HG02642 (cell line): ENCODE data around the gene TNS2.
A peak's percentile ranks its signal among the peaks of the same experiment; 100 is the strongest.

Experiments used
- ATAC-seq: cut with Tn5 transposase; IDR thresholded peaks from one replicate; pipeline ENCODE4 v1.9.1; 2021; ENCODE audit warnings: mild to moderate bottlenecking; ENCODE audit not compliant: unreplicated experiment, poor library complexity

Gene TNS2

DNA sequence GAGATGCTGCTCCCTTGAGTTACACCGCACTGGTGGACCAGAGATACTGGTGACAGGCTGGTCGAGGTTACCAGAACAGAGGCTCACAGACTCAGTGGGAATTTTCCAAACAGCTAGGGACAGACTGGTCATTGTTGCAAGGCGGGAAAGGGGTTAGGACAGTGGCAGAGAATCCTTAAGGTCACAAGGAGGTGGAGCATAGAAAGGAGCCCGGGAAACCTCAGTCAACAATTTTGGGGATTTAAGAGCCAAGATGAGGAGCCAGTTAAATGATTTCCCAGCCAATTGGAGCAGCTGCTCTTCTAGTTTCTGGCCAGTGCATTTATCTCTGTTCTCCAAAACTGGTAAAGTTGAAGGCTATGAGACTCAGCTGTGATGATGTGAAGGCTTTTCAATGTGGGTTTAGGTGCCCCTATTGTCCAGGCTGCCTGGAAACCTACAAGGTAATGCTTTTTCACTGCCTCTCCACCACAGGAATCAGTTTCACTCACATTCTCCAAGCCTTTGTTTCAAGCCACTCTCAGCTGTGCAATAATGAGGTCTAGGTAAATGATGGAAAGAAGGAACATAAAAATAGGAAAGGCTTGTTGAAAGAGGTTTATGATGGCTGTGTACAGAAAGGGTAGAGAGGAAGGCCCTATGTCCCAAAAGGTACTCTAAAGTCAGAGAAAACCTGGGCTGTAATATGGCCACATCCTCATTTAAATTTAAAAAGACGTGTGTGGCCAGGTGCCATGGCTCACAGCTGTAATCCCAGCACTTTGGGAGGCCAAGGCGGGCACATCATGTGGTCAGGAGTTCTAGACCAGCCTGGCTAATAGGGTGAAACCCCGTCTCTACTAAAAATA lies 7.0 kb upstream of the TNS2 start:
- no peak for ATAC-seq

DNA sequence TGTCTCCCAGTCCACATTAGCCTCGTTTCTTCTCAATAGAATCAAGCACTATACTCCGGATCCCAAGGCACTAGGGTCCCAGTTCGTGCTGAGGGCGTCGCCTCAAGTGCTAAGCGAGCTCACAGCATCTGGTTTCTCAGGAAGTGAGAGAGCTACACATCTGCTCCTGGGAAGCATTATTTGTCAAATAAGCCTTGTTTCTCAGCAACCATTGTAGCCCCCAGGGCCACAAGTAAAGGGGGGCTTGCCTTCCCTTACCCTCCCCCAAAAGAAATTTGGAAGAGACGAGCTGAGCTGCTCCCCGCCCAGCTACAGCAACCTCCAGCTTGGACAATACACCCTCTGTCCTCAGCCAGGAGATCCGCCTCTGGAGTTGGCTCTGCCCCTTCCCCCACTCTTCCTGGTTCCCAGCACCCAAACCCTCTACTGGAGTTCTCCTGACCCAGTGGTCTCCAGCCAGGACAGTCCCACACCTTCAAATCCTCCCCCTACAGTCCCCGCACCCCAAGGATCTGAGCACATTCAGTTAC lies 5.7 kb upstream of the TNS2 start:
- ATAC-seq, result no peak

DNA sequence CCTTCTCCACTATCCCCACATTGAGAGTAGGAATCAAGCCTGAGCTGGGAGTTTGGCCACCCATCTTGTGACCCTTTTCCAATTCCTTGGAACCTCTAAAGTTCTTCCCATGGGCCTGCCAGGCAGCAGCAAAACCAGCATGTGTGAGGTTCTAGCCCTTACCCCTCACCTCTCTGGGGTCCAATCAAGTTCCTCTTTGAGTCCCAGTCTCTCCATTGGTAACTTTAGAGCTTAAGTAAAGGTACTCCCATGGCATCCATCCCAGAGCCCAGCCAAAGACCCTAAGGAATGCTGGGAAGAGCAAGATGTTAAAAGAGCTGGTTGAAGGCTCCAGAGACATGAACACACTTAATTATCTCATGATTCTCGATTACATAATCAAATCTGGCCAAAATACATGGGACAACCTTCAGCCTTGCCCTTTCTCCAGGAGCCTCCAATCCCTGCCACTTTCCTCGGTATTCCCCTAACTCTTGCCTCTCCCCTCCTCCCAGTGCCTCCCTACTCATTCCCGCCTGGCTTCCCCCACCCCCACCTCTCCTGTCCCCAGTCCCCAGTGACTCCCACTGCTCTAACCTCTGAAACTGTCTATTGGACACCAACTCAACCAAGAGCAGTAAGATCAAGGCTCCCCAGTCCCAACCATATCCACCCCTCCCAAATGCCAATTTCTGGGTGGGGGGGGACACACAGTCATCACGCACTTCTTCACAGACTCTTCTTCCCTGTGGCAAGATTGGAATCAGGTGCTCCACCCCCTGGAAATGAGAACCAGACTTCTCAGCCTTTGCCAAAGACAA lies 4.8 kb upstream of the TNS2 start:
- no peak for ATAC-seq

DNA sequence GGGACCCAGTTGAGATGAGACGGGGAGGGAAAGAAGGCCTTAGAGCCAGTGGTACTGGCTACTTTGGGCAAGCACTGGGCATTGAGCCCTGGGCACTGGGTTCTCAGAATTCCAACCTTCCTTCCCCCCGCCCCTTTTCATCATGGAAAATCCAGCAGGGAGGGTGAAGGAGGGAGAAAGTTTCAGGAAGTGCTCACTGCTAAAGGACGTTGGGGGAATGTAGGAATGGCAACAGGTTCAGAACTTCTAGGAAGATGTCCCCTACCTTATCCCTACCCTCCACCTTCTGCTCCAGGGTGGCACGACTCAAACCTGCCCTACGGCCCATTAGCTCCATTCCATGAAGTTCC lies 4.2 kb upstream of the TNS2 start:
- ATAC-seq, result no peak

DNA sequence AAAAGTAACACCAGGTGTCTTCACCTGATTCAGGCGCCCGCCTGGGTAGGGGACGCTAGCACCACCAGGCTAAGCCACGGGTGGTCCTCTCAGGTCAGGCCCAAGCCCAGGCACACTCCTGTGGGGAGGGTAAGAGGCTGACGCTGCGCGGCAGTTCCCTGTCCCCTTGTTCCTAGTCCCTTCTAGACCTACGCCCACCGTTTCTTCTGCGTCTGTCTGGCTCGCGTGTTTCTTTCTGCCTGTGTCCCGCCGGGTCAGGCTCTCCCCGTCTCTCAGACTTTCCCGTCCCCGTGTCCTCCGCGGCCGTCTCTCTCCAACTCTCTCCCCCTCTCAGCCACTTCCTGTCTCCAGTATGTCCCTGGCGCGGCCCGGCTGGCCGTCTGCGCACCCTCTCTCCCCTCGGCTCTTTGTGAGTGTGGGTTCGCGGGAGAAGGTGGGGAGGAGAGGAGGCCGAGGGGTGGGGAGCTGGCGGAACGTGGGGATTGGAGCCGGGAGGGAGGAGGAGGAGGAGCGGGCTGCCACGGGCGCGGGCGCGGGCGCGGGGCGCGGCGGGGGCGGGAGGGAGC lies 3.1 kb upstream of the TNS2 start:
- ATAC-seq, result peak; percentile 24

DNA sequence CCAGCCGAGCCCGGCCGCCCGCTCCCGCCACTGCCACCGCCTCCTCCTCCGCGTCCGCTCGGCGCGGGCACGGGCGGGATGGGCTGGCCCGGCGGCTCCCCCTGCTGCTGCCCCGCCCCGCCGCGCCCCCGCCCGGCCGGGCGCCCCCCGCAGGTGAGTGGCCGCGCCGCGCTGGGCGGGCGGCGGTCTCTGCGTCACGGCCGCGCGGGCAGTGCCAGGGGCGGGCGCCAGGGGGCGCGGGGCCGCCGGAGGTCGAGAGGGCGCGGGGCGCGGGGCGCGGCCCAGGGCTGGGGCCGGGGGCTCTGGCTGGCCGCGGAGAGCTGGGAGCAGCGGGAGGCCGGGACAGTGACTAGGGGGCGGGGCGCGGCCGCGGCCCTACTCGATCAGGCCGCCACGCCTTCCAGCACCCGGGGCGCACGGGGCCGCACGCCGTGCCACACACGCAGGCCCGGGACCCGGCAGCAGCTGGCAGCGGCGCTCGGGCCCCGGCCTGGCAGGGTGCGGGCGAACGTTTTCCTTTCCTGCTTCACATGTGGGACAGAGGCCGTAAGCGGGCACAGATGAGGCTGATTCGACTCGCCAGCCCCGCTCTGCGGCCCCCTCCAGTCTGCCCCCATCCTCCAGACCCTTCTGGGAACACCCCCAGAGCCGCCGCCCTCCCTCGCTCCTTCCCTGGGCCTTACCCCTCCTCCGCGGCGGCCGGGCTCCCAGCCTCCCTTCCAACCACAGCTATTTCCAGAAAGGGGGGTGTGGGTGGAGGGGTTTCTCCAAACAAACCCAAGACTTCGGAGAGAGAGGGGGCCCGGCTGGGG lies 2.4 kb upstream of the TNS2 start:
- ATAC-seq, result peak; percentile 77

DNA sequence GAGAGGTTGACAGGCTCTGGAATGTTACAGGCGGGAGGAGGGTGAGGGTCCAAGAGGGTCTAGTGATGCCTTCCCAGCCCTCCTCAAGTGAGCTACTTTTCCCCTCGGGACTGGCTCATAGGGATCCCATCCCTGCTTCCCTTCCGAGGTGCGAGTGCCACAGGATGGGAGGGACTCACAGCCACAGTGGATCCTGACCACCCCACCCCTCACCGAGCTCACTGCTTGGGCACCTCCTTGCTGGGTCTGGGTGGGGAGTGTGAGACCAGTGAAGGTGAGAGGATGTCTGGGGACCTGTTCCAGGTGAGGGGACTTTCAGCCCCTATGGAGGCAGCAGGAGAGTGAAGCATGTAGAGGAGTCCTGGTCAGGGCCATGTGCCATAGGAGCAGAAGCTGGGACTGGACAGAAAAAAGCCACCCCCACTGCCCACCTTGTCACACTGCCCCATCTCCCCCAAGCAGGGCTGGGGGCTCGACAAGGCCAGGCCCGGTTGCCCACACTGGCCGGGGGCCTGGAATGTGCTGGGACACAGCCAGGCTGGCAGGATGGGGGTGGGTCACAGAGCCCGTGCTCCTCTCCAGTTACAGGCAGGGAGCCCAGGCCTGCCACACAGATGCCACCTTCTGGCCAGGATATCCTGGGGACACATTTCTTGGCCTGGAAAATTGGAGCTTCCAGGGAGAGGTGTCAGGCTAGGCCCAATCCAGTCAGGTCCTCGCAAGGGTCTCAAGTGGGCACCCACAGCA lies 1.7 kb upstream of the TNS2 start:
- ATAC-seq, result no peak

DNA sequence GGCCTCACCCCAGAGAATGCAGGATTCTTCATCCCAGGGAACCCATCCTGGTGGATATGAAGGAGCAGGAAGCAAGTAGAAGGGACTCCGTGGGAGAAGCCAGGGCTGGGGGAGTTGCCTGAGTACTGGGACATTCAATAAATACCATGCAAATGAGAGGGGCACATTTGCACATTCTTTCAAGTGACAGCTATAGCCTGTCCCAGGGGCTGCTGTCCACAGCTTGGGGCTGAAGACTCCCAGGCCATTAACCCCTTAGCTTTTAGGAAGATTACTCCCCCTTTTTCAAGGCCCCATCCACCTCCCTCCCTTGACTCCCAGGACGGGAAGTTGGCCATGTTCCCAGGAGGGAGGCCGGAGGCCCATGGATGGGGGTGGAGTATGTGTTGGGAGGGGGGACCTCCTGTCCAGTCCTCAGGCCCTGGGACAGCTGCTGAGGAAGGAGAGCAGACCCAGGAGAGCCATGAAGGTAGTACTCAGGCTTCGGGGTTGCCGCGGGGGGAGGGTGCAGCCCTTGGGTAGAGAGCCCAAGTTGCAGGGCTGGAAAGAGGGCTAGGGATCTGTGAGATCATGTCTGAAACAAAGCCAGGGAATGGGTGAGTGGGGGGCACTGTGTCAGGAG lies 974 bp upstream of the TNS2 start:
- no peak for ATAC-seq

DNA sequence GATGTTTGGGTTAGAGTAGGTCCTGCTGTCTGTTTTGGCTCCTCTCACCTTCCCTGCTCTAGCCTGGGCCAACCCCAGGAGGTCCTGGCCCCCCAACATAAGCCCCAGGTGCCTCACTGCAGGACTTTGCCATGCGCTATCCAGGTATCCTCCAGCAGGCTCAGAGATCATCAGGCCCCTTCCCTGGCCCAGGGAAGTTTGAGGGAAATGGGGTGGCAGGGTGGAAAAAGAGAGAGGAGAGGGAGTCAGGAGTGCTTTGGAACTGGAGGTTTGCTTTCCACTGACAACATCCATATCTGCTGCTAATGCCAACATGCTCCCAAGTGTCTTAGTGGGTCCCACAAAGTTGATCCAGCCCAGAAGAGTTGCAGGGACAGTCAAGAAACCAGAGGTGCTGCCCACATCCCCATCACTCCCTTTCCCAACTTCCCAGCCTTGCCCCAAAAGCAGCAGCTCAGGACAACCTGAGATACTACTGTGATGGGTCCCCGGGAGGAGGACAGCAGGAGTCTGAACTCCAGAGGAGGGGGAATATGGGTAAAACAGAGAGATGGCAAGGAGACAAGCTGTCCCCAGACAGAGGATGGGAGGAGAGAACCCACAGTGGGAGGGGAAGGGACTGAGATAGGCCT lies 677 bp downstream of the TNS2 start:
- no peak for ATAC-seq

DNA sequence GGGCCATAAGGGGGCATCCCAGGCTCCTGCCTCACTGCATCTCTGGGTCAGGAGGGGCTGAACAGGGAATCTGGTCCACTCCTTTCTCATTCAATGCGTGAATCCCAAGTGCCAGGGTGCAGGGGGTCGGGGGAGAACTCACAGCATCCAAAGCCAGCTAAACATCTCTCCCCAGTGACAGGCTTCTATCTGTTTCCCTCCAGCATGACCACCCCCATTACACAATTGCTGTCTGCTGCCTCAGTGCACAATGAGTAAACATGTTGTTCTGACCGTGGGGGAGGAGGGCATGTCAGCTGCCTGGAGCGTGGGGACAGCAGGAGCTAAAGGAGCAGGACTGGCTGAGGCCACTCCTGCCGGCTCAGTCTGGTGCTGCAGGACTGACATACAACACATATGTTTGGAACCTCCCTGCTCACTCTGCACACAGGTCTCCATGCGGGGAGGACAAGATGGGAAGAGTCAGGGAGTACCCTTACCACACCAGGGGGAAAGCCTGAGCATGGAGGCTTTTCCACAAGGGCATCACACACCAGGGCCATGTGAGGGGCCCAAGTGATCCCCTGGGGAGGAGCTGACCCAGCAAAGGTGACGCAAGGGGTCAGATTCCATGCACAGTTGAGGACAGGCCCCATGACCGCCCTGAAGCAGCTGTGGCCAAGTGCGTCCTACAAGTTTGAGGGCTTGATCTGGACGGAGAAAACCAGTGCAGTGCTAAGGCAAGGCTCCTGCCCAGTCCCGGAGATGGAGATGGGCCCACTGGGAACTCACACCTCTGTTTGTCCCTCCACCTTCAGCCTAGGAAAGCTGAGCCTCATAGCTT lies 1.4 kb downstream of the TNS2 start:
- no peak for ATAC-seq

DNA sequence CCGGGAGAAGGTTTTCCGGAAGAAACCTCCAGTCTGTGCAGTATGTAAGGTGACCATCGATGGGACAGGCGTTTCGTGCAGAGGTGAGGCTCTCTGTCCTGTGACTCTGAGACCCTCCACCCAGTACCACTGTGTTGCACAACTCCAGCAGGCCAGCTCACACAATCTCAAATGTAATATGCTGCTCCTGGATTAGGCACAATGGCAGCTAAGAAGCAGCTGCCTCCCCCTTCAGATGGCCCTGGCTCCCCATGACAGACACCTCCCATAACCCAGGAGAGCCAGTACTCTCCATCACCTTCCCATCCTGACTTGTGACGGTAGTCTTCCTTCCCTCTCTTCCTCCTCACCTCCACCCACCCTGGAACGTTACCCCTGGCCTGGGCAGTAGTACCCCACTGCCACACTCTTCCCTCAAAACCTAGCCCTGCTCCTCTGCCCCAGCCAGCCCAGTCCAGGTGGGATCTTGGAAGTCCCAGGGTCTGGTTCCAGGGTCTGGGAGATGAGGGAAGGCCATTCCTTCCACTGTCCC lies 2.1 kb downstream of the TNS2 start:
- no peak for ATAC-seq

DNA sequence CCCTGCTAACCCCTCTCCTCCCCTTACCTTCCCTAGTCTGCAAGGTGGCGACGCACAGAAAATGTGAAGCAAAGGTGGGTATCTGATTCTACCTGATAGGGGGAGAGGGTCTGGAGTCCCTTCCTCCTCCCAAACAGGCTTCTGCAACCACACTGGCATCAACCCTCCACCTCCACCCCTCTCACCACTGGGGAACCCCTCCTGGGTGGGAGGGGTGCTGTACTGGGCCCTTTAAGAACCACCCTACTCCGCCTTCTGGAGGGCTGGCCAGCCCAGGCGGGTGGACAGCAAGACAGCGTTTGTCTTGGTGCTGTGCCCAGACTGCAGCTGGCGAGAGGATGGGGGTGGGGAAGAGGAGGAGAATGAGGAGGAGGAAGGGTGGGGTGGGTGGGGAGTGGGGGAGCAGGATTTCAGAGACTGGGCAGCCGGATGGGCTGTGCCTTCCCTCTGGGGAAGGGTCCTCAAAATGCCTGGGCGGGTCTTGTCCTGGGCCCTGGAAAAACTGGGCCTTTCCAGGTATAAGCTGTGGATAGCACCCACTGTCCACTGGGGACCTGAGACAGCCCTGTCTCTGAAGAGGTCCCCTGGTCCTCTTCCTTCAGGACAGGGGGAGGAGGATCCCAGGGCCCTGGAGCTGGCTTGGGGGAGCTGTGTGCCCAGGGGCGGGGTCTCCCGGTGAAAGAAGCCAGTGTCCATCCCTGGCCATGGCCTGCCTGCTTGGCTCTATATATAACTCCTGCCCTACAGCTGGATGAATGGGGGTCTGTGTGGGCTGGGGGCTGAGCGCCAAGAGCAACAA lies 2.8 kb downstream of the TNS2 start:
- no peak for ATAC-seq

DNA sequence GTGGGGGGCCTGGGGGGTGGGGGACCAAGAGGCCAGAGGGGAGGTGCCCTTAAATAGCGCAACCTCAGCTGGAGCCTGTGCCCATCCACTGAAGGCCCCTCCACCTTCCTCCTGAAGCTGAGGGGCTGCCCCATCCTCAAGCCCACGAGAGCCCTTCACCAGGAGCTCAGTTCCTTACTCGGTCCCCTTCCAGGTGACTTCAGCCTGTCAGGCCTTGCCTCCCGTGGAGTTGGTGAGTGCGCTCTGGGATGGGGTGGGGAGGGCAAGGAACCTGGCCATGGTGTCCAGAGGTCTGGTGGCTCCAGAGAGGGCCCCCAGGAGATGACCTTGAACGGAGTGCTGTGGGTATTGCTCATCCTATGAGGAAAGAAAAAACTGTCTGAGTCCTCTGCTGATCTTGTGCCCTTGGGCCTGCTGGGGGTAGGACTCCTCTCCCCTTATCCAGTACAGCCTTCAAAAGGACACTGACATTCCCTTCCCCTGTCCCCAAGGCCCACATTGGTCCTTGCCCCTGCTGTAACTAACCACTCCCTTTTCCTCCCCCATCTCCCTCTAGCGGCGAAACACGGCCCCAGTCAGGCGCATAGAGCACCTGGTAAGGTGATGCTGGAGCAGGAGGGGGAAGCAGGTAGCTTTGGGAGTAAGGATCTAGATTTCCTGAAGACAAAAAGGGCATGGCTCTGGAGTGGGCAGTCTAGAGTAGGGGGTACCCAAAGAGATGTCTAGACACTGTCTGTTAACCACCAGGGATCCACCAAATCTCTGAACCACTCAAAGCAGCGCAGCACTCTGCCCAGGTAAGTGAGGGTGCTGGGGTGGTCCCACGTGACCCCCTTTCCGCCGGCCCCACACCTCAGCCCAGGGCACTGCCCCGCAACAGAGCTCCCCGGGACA lies 3.6 kb downstream of the TNS2 start:
- ATAC-seq, result no peak

DNA sequence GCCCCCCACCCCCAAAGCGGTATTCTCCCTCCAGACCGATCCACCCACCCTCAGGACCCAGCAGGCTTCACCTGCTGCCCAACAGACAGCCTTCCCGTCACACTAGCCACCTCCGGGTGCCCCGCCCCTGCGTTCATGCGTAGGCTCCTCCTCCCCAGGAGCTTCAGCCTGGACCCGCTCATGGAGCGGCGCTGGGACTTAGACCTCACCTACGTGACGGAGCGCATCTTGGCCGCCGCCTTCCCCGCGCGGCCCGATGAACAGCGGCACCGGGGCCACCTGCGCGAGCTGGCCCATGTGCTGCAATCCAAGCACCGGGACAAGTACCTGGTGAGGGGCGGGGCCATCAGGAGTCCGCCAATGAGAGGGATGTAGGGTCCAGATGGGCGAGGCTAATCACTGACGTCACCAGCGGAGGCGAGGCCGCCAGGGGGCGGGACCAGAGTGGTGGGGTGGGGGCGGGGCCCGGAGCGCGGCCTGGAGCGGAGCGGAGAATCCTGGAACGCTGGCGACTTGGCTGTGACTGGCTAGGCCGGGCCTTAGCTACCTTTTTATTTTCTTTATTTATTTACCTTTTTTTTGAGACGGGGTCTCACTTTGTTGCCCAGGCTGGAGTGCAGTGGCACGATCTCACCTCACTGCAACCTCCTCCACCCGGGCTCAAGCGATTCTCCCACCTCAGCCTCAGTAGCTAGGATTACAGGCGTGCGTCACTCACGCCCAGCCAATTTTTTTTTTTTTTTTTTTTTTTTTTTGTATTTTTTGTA lies 4.4 kb downstream of the TNS2 start:
- ATAC-seq, result peak; percentile 89
